HepG2 (cell line): ENCODE measurements around the gene DIMT1. TPM values are rescaled to one million over a fixed set of nuclear protein-coding genes. Genes with fewer than 3 reads are reported as not detected.

ENCODE experiments used
- AHR ChIP-seq: IDR thresholded peaks from 2 replicates; pipeline ENCODE4 v1.6.1; 2018; ENCODE audit warnings: missing genetic modification reagents, missing compliant biosample characterization
- DPF2 ChIP-seq: sonication (generic); formaldehyde crosslinking; IDR thresholded peaks from 2 replicates; pipeline ENCODE4 v1.4.0; 2020; ENCODE audit warnings: mild to moderate bottlenecking, low read depth, missing genetic modification reagents, borderline replicate concordance
- HDAC2 ChIP-seq: sonication (generic); formaldehyde crosslinking; IDR thresholded peaks from 2 replicates; pipeline ENCODE4 v1.4.0; 2020; ENCODE audit warnings: missing genetic modification reagents
- KDM5A ChIP-seq: fragments of 200-600 bp; sonication (generic); IDR thresholded peaks from 2 replicates; pipeline ENCODE4 v1.7.0; 2018; ENCODE audit warnings: antibody characterized with exemption, mild to moderate bottlenecking, low read length, borderline replicate concordance
- MTF1 ChIP-seq: sonication (generic); formaldehyde crosslinking; IDR thresholded peaks from 2 replicates; pipeline ENCODE4 v1.5.0; 2020; ENCODE audit warnings: missing genetic modification reagents
- NCOA1 ChIP-seq: sonication (generic); formaldehyde crosslinking; IDR thresholded peaks from 2 replicates; pipeline ENCODE4 v1.9.0; 2021; ENCODE audit warnings: missing genetic modification reagents
- SMARCC2 ChIP-seq: fragments of 450-650 bp; IDR thresholded peaks from 2 replicates; pipeline ENCODE4 v1.6.1; 2017; ENCODE audit warnings: antibody characterized with exemption, mild to moderate bottlenecking
- SOX13 ChIP-seq, 3 experiments: fragments of 450-650 bp in 1 of 3; sonication (generic) in 1 of 3; formaldehyde crosslinking in 1 of 3; IDR thresholded peaks in 2 of 3; conservative IDR thresholded peaks in 1 of 3; 2 replicates each; pipeline versions ENCODE4 v1.5.0 to v1.6.1; 2016 to 2020; ENCODE audit warnings: antibody characterized with exemption in 1 of 3, mild to moderate bottlenecking in 1 of 3, missing compliant biosample characterization in 1 of 3, missing genetic modification reagents in 1 of 3, moderate library complexity in 1 of 3
- ZFX ChIP-seq: sonication (generic); formaldehyde crosslinking; IDR thresholded peaks from 2 replicates; pipeline ENCODE4 v1.4.0; 2020; ENCODE audit warnings: mild to moderate bottlenecking, low read depth, missing genetic modification reagents, moderate library complexity
- ZNF207 ChIP-seq: fragments of 450-650 bp; IDR thresholded peaks from 2 replicates; pipeline ENCODE4 v1.6.1; 2016; ENCODE audit warnings: antibody characterized with exemption, borderline replicate concordance
- ZNF33A ChIP-seq: sonication (generic); formaldehyde crosslinking; IDR thresholded peaks from 2 replicates; pipeline ENCODE4 v1.5.1; 2020; ENCODE audit warnings: missing genetic modification reagents, mild to moderate bottlenecking, moderate library complexity, borderline replicate concordance
- ZNF343 ChIP-seq: sonication (generic); formaldehyde crosslinking; IDR thresholded peaks from 2 replicates; pipeline ENCODE4 v1.4.0; 2020; ENCODE audit warnings: mild to moderate bottlenecking, missing genetic modification reagents
- ZNF510 ChIP-seq: sonication (generic); formaldehyde crosslinking; IDR thresholded peaks from 2 replicates; pipeline ENCODE4 v1.4.0; 2020; ENCODE audit warnings: low read depth, mild to moderate bottlenecking, missing genetic modification reagents
- ZNF558 ChIP-seq: sonication (generic); formaldehyde crosslinking; IDR thresholded peaks from 2 replicates; pipeline ENCODE4 v1.9.0; 2022; ENCODE audit warnings: mild to moderate bottlenecking, missing genetic modification reagents, borderline replicate concordance
- ZNF709 ChIP-seq: sonication (generic); formaldehyde crosslinking; IDR thresholded peaks from 2 replicates; pipeline ENCODE4 v1.5.0; 2020; ENCODE audit warnings: mild to moderate bottlenecking, missing genetic modification reagents
- ZNF790 ChIP-seq: sonication (generic); formaldehyde crosslinking; IDR thresholded peaks from 2 replicates; pipeline ENCODE4 v1.8.0; 2022; ENCODE audit warnings: missing genetic modification reagents, mild to moderate bottlenecking, borderline replicate concordance
- polyA plus RNA-seq, 8 experiments: library from polyadenylated mRNA; depleted of rRNA in 3 of 8; stranded (reverse) in 7 of 8; unstranded in 1 of 8; fragments of >200 nt; fragmentation: Illumina TruSeq in 4 of 8; extraction: Trizol in 4 of 8; gene quantifications; 2 replicates each; pipeline versions ENCODE4 v1.2.1 to v1.2.3, GENCODE V29; 2011 to 2016; ENCODE audit warnings: low read depth in 4 of 8, missing spikeins in 1 of 8, mixed read lengths in 1 of 8; ENCODE audit not compliant: insufficient read depth in 1 of 8
- total RNA-seq, 5 experiments: library from RNA; depleted of rRNA; stranded (reverse); fragments of >200 nt; fragmentation: Illumina TruSeq; extraction: Trizol; gene quantifications; 2 replicates each; pipeline ENCODE4 v1.2.3, GENCODE V29; 2016; ENCODE audit warnings: low read depth in 1 of 5
- TF ChIP-seq, protein P1 (sequence below): IDR thresholded peaks from 2 replicates; pipeline ENCODE4 v1.6.1; 2016; ENCODE audit warnings: low read depth, missing genetic modification reagents, missing compliant biosample characterization
- TF ChIP-seq, protein P2 (sequence below): IDR thresholded peaks from 2 replicates; pipeline ENCODE4 v1.6.1; 2012; ENCODE audit warnings: inconsistent platforms
- TF ChIP-seq, protein P3 (sequence below): sonication (generic); formaldehyde crosslinking; IDR thresholded peaks from 2 replicates; pipeline ENCODE4 v1.8.1; 2023; ENCODE audit warnings: mild to moderate bottlenecking, moderate library complexity, missing genetic modification reagents
- TF ChIP-seq, protein P4 (sequence below): sonication (generic); formaldehyde crosslinking; IDR thresholded peaks from 2 replicates; pipeline ENCODE4 v1.4.0; 2020; ENCODE audit warnings: missing genetic modification reagents

Gene DIMT1
- total and polyA plus RNA-seq, 2 of the 13 experiments (the other 11 are each of a cell fraction or from before 2014, with no cell fraction given): 16.1 to 35.2 TPM

DNA sequence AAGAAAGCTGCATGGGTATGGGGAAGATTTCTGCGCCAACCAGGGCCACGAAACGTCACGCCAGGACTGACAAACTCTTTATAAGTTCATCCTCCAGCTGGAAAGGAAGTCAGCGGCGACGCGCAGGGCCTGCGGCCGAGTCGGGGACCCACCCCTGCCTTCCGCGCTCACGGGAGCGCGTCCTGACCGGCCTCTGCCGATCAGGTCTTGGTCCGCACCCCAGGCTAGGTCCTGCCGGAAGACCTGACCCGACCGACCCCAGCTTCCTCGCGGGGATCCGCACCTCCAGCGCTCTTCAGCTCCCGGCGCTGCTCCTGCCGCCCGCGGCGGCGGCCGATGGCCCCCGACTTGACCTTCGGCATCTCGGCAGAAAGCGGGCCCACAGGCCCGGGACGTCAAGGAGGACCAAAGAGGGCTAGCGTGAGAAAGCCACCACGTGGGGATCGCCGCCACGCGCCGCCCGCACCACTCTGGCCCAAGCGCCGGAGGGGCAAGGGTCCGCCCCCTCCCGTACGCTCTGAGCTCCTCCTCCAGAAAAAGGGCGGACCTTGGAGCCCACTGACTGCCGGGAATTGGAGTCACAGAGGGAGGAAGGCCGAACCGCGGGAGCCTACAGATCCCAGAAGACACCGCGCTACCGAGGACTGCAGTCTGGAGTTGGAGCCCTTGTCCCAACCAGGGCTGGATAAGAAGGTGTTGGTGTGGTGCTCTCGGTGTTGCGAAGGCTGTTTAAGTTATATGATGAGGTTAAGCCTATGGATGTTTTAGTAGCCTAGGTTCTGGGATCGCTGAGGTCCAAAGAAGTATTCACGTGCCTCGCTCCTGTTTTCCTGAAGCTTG is at the start of gene DIMT1 (continued):
- TF ChIP-seq ZNF343 (CRISPR knock-in tag) (peak; percentile 92; the same call in 1 of the 2 replicates), ZNF33A (CRISPR knock-in tag) (peak; percentile 81; the same call in 1 of the 2 replicates), MTF1 (CRISPR knock-in tag) (no peak; the same call in 1 of the 2 replicates), AHR (CRISPR knock-in tag) (peak; percentile 93; the same call in 1 of the 2 replicates), HDAC2 (CRISPR knock-in tag) (peak; percentile 72), ZNF207 (no peak), ZNF558 (CRISPR knock-in tag) (peak; percentile 97; the same call in 1 of the 2 replicates), SMARCC2 (no peak), ZNF790 (CRISPR knock-in tag) (0 out of 2 replicates have a peak, but pooled peaks have one; percentile 79), ZFX (CRISPR knock-in tag) (peak; percentile 93), NCOA1 (CRISPR knock-in tag) (peak; percentile 97), DPF2 (no peak), ZNF709 (CRISPR knock-in tag) (peak; percentile 96), KDM5A (peak; percentile 67; the same call in 1 of the 2 replicates), ZNF510 (CRISPR knock-in tag) (peak; percentile 64; the same call in 1 of the 2 replicates), SOX13 (IDR thresholded peaks at IDR 0.05) (no peak), SOX13 (CRISPR knock-in tag; conservative IDR thresholded peaks at IDR 0.05 in 1 of 2, IDR thresholded peaks at IDR 0.05 in 1 of 2) (peak in 1 of 2 experiments; percentile 53; a peak in 1 of 4 replicates)
- TF ChIP-seq, protein P1, sequence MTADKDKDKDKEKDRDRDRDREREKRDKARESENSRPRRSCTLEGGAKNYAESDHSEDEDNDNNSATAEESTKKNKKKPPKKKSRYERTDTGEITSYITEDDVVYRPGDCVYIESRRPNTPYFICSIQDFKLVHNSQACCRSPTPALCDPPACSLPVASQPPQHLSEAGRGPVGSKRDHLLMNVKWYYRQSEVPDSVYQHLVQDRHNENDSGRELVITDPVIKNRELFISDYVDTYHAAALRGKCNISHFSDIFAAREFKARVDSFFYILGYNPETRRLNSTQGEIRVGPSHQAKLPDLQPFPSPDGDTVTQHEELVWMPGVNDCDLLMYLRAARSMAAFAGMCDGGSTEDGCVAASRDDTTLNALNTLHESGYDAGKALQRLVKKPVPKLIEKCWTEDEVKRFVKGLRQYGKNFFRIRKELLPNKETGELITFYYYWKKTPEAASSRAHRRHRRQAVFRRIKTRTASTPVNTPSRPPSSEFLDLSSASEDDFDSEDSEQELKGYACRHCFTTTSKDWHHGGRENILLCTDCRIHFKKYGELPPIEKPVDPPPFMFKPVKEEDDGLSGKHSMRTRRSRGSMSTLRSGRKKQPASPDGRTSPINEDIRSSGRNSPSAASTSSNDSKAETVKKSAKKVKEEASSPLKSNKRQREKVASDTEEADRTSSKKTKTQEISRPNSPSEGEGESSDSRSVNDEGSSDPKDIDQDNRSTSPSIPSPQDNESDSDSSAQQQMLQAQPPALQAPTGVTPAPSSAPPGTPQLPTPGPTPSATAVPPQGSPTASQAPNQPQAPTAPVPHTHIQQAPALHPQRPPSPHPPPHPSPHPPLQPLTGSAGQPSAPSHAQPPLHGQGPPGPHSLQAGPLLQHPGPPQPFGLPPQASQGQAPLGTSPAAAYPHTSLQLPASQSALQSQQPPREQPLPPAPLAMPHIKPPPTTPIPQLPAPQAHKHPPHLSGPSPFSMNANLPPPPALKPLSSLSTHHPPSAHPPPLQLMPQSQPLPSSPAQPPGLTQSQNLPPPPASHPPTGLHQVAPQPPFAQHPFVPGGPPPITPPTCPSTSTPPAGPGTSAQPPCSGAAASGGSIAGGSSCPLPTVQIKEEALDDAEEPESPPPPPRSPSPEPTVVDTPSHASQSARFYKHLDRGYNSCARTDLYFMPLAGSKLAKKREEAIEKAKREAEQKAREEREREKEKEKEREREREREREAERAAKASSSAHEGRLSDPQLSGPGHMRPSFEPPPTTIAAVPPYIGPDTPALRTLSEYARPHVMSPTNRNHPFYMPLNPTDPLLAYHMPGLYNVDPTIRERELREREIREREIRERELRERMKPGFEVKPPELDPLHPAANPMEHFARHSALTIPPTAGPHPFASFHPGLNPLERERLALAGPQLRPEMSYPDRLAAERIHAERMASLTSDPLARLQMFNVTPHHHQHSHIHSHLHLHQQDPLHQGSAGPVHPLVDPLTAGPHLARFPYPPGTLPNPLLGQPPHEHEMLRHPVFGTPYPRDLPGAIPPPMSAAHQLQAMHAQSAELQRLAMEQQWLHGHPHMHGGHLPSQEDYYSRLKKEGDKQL: 0 out of 2 replicates have a peak, but pooled peaks have one; percentile 53
- TF ChIP-seq, protein P2, sequence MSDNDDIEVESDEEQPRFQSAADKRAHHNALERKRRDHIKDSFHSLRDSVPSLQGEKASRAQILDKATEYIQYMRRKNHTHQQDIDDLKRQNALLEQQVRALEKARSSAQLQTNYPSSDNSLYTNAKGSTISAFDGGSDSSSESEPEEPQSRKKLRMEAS: peak; percentile 98
- TF ChIP-seq, protein P3, sequence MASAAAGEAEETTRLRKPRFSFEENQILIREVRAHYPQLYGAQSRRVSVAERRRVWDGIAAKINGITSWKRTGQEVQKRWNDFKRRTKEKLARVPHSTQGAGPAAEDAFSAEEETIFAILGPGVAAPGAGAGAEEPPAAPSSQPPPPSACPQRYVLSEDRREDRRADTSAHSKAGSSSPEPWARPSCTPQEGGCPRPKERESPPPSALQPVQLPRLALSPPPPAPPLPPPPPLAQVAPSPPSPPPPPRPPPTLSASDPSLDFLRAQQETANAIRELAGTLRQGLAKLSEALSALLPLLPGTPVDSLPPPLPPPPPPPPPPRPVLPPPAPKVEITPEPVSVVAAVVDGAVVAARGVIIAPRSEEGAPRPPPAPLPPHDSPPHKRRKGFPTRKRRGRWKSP: peak; percentile 87; the same call in 1 of the 2 replicates
- TF ChIP-seq, protein P4, sequence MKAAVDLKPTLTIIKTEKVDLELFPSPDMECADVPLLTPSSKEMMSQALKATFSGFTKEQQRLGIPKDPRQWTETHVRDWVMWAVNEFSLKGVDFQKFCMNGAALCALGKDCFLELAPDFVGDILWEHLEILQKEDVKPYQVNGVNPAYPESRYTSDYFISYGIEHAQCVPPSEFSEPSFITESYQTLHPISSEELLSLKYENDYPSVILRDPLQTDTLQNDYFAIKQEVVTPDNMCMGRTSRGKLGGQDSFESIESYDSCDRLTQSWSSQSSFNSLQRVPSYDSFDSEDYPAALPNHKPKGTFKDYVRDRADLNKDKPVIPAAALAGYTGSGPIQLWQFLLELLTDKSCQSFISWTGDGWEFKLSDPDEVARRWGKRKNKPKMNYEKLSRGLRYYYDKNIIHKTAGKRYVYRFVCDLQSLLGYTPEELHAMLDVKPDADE (CRISPR knock-in tag): 0 out of 2 replicates have a peak, but pooled peaks have one; percentile 15
